GM21515 (cell line): Measurements from ENCODE around the gene ERP27.

Source experiments
- ATAC-seq: cut with Tn5 transposase; IDR thresholded peaks from one replicate; pipeline ENCODE4 v1.9.1; 2021; ENCODE audit not compliant: unreplicated experiment

The ERP27 gene

DNA sequence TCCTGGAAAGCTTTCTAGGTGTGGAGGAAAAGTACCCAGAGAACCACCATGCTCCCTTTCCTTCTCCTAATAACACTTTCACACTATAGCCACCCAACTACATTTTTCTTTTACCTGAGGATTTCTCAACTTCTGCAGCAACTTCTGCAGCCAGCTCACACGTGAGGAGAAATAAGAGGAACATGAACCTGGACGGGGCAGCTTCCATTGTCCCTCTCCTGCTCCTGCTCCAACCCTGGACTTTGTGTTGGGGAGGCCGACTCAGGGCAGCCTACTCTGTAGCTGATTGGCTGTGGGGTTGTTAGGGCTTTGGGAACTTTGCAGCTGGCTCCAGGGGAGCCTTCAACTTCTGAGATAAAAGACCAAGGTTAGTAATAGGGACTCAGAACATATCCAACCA lies at the start of gene ERP27:
Gene ERP27 (minus strand): TSS at position 237 of the 400 bp plus-strand sequence. CDS start 29 bp downstream, at position 208.
- ATAC-seq: no peak

DNA sequence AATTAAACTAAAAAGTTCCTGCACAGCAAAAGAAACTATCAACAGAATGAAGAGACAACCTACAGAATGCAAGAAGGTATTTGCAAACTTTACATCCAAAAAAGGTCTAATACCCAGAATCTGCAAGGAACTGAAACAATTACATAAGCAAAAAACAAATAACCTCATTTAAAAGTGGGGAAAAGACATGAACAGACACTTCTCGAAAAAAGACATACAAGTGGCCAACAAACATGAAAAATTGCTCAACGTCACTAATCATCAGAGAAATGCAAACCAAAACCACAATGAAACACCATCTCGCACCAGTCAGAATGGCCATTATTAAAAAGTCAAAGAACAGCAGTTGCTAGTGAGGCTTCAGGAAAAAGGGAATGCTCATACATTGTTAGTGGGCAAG lies 49.7 kb upstream of the ERP27 start:
- ATAC-seq: no peak

DNA sequence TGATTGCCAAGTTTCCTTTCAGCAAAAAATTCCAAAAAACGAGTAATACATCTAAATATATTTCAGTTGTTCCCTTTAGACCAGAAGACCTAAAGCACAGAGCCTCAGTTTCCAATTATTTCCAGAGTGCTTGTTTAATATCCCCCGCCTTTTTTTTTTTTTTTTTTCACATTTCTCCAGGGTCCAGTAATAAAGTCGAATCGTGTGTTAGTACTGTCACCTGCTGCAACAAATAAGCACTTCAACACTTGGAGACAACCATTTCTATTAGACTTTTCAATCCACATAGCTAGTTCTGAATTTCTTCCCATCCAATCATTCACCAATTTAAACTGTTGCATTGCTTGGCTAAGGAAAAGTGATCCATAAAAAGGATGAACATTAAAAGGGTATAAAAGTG lies 48.1 kb upstream of the ERP27 start:
- ATAC-seq: no peak

DNA sequence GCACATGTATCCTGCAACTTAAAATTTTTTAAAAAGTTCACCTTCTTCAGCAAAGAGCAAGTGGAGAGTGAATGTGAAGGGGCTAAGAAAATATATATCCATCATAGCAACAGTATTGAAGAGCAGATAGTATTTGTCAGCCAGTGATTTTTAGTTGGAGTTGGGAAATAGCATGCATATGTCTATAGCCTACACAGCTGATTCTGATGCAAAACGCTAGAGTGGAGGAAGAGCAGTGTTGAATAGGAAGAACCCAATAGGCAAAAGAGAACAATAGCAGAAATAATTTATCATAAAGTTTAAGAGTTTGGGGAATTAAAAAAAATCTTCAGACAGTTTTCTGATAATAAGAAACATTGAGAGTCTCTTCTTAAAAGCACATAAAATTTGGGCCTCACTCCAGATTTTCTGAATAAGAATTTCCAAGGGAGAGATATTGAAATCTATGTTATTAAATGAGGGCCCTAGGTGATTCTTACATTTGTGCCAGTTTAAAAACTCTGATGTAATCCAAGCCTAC lies 46.5 kb upstream of the ERP27 start:
- no peak for ATAC-seq

DNA sequence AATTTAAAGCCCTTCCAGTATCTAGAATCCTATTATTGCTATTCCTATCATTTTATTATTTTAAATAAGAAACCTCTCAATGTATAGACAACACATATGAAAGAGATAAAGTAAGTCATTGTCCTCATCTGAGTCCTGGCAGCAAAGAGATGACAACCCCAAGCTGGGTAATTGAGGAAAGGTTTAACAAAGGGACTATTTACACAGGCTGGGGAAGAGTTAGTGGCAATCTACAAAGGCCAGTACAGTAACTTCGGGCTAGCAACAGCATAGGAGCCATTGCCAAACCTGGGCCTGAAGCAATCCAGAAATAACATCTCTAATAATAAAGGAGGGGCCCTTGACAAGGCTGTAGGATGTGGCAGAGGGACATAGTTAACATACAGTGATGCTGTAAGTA lies 45.7 kb upstream of the ERP27 start:
- no peak for ATAC-seq

DNA sequence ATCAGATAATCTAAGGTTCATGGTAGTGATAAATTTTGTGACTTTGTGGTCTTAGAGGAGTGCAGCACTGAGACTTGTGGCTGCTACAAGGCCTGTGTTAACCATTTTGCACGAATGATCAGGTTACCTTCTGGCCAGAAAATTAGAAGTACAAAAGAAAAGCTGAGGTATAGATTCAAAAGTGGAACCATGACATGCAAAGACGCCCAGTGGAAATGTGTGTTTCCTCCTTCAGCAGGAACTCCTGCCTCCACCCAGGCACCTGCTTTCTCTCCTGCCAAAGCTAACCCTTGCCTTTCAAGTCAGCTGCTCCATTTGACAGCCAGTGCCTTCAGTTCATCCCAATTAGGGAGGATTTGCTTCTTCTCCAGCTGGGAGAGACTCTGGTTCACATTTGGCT lies 44.7 kb upstream of the ERP27 start:
- ATAC-seq: no peak

DNA sequence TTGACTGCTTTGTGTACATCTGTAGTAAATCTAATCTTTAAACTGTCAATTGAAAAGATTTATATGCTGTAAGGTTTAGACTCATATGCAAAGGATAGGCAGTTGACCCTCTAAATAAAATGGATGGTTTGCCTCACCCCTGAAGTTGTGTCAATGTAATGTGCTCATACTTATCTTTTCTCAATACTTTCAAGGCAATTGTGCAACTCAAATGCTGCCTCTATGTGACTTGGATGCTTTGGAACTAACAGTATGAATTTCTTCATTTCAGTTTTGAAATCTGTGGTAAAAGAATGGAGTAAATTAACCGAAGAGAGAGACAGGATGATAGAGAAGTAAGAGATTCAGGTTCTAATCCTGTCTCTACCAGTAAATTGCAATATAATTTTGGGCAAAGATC lies 44.2 kb upstream of the ERP27 start:
- no peak for ATAC-seq

DNA sequence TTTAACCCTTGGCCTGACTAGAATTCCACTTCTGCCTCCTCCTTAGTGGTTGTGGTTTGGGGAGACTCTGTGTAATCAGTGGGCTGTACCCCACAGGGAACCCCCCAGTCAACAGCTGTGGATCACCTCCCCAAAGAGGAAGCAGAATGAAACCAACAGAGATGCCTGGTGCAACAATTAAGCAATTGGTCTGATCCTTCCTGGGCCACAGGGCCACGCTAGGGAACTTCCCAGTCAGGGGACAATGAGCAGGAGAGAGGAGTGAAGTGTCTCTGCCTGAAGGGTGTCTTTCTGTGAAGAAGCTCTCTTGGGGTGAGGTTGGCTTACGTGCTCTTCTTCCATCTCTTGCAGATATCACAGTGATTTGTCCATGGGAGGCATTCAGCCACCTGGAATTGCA lies 42.7 kb upstream of the ERP27 start:
- no peak for ATAC-seq

DNA sequence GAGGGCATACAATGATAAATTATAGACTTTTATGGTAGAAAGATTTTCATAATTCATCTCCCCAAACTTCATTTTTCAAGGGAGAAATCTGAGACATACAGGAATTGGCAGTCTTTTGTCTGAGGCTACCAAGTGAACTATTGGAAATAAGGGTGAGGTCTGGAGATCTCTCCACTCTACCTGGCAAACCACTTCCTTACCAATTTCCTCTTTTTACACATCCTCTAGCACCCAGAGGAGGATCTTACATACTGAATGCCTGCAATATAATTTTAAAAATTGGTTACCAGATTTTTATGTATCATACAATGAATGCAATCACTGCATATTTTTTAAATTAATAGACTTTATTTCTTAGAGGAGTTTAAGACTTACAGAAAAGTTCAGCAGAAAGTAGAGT lies 41.1 kb upstream of the ERP27 start:
- ATAC-seq: no peak

DNA sequence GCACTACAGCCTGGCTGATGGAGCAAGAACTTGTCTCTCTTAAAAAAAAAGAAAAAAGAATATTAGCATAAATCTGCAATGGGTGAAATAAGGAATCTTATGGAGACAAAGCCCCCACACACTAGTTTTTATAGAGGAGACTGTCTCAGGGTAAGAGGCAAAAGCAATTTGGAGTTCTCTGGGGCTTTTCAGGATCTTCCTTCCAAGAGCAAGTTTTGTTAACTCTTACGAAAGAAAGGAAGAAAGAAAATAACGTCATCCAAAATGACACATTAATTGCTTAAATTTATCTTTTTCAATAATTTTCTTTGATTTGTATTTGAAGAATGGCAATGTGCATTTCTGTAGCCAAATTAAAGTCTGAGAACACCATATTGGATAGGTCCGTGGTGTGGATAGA lies 38.3 kb upstream of the ERP27 start:
- no peak for ATAC-seq

DNA sequence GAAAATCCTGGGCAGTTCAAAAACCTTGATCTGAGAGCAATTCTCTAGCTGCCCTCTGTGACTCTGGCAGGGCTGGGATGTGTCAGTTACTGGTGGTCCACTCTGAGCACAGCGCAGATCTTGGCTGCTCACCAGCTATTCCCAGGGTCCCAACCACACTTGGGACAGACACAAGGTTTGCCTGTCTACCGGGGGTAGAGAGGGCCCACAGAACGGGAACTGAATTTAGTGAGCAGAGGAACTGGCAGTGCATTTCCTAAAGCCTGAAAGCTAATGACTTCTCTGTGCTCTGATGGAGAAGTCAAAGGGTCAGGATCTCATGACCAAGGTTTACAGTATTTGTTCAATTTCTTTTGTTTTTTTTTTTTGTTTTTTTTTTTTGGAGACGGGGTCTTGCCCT lies 37.1 kb upstream of the ERP27 start:
- ATAC-seq: no peak

DNA sequence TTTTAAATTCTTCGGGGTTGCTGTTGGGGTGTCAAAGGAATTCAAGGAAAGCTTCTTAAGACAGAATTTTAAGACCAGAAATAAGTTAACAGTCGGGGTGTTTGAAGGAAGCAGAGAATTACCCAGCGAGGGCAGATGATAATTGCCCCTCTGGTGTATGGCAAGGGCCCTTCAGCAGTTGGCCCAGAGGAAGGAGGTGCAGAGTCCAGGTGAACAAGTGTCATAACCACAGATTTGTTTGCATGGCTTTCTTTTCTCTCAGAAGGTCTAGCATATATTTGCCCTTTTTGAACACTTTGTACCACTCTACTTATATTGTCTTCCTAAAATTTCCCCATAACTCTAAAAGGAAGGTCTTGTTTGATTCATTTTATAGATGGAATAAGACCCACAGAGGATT lies 36.3 kb upstream of the ERP27 start:
- ATAC-seq: no peak

DNA sequence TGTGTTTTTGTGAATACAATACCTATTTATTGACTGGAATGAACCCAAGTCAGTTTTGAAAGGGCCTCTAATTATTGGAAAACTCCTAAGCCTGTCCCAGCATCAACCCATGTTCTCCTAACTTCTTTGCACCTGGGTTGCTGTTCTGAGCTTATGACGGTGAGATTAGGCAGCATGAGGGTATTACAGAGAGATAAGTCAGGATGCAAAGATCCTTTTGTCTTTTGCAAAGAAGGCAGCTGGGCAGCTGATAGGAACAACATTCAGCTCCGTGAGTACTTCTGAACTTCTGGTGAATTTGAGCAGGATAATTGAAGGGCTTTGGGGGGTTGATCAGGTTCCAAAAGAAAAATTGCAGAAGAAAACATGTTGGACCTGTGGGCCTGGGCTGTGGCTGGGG lies 34.5 kb upstream of the ERP27 start, which contains the start of gene PDE6H:
Gene PDE6H (plus strand): TSS at position 227 of the 400 bp plus-strand sequence. CDS start 4,971 bp downstream, outside the sequence.
- no peak for ATAC-seq

DNA sequence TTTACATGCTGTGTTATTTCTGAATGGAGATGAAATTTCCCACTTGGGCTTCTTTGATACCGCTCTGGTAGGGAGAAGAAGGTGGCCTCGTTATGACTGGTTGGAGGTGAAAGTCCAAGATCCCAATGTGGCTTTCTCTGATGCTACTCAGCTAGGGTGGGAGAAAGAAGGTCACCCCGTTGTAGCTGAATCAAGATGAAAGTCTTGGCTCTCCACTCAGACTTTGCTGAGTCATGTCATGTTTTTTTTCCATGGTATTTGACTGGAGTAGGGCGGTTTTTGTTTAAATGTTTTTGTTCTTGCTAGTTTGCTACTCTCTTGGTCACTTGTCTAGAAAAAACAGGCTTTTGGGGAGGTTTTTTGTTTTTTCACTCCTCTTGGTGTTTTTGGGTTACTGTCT lies 32.1 kb upstream of the ERP27 start:
- no peak for ATAC-seq

DNA sequence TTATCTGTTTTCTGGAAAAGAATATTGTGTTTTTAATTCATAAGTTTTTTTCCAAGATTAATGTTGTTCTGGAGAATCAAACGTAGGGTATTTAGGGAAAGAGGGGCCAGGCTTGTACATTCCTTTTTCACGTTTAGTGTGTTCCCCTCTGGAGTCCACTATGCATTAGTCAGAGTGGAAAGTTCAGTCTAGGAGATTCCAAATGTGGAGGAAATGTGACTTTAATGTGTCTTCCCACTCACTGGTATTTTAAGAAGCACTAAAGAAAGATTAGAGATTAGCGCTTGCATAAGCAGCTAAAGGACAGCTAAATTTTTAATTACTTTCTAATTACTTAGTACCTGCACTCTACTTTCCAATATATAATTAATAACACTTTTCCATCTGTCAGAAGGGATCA lies 30.1 kb upstream of the ERP27 start:
- no peak for ATAC-seq

DNA sequence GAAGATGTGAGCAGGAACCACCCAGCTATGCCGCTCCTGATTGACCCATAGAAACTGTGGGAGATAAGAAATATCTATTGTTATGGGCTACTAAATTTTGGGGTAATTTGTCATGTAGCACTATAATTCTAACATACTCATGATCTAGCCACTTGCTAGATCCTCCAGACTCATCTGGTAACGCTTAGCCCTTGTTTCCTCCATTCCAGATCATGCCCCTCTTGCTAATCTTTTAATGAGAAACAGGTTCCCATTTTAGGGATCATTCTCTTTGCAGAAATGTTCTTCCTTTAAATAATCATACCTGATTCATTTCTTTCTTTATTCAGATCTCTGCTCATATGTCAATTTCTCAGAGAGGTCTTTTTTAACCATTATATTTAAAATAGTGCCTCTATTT lies 26.9 kb upstream of the ERP27 start:
- no peak for ATAC-seq

DNA sequence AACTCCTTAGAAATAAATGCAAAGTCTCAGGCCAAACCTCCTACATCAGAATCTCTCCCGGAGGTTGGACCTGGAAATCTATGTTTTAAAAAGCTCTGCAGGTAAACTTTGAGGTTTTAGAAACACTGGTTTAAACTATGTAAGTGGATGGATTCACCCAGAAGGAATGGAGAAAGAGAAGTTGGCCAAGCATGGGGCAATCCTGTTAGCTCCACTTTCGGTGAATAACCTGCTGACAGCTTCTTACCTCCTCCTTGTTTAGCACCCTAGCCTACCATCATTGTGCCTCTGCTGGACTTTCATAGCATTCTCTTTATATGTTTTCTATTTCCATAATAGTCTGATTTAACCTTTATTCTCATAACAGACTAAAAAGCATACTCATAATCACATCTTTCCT lies 26.1 kb upstream of the ERP27 start:
- no peak for ATAC-seq

DNA sequence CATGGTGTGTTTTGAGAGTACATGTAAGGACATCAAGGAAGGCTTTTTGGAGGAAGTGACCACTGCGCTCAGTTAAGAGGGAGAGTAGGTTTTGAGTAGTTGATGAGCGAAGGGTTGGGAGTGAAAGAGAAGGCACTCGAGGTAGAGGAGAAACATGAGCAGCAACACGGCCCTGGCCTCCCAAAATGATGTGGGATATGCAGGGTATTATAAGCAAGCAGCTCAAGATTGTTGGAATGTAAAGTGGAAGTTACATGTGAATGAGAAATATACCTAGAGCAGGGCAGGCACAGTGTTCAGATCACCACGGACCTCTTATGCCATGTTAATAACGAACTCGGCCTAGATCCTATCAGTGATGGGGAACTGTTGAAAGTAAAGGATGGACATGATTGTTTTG lies 25.2 kb upstream of the ERP27 start:
- no peak for ATAC-seq

DNA sequence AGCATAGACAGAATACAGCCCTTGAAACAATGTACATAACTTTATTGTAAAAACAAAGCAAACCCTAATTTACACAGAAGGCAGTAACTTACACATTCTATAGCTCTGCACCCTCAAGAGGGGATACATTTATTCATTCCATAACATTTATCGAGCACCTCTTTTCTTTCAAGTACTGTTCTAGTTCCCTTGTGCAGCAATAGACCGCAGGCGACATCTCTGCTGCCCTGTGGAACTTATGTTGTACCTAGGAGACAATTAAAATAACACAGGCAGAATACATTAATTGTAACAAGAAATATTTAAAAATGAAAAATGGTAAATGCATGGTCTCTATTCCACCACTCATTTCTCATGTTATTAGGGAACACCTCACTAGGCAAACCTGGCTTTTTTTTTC lies 24.5 kb upstream of the ERP27 start:
- ATAC-seq: no peak

DNA sequence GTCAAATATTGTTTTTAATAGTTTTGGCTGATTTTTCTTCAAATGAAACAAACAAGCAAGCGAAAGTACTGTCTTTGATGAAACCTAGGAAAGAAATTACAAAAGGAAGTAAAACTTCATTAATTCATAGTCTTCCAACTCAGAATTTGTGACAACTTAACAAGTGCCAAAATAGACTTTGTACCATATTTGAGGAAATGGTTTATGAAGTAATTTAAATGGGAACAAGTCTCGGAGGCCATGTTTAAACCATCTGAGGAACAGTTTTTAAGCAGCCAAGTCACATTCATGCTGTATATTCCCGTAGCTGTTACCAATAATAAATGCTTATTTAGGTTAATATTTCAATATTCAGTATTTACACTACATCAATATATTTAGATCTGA lies 23.8 kb upstream of the ERP27 start:
- no peak for ATAC-seq

DNA sequence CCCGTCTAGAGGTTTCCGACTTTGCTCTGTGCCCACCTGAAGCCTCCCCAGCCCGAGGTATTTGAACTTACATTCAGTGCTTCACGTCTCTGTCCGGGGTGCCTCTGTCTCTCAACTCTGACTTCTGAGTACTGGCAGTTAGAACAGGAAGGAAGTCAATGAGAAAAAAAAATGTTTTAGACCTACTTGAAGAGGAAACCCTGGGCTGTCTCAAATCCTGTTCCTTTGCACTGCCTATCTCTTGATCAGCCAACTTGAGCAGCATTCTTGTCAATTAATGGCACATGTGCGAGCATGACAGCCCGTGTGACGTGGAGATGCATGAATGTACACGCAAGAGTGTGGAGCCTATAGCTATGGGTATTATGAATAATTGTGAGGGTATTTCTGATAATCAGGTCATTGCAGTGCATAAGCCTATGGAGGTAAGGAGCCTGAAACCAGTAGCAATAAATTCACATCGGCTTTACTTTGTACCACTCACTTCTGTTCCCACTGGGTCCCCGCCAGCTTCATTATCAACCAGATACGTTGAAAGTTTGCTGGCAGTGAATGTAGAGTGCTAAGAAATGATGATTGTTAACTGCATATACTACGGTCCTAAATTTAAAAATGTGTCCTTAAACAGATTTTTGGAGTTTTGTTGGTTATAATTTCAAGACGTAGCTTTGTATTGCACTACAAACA lies 23.3 kb upstream of the ERP27 start, which contains the start of gene ARHGDIB:
Gene ARHGDIB (minus strand): TSS at position 136 of the 687 bp plus-strand sequence. CDS start 10,889 bp downstream, outside the sequence.
- ATAC-seq: peak; percentile 63

DNA sequence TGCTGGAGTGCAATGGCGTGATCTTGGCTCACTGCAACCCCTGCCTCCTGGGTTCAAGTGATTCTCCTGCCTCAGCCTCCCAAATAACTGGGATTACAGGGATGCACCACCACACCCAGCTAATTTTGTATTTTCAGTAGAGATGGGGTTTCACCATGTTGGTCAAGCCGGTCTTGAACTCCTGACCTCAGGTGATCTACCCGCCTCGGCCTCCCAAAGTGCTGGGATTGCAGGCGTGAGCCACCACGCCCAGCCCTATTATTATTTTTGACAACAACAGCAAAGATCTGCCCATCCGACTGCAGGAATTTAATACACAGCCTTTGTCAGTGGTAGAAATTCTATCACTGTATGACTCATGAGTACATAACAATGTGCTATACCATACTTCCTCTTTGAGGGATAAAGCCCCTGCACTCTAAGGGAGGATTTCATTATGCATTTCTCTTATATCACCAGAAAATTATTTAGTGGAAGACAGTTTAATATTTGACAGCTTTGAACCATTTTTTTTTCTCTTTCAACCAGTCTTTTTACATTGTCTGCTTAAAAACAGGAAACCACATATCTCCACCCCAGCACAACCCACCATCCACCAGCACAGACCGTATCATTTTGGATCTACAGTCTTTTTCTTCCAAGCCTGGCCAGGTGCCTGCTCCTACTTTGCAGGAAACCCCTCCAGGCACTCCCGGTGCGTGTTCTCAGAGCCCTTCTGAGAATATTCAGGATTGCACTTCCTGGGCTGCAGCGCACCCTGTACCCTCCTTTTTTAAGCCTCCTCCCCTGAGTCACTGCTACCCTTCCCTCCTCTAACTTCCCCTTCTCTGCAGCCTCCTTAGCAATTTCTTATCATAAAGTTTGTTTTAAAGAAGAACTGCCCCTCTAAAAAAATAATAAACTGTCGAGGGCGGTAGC lies 22.5 kb upstream of the ERP27 start:
- ATAC-seq: peak; percentile 37
